GM19025 (cell line): Measurements from ENCODE around the gene NDUFA9.

Source experiments
- ATAC-seq: cut with Tn5 transposase; IDR thresholded peaks from one replicate; pipeline ENCODE4 v1.9.1; 2021; ENCODE audit warnings: mild to moderate bottlenecking, low read depth, moderate library complexity; ENCODE audit not compliant: unreplicated experiment

The NDUFA9 gene

DNA sequence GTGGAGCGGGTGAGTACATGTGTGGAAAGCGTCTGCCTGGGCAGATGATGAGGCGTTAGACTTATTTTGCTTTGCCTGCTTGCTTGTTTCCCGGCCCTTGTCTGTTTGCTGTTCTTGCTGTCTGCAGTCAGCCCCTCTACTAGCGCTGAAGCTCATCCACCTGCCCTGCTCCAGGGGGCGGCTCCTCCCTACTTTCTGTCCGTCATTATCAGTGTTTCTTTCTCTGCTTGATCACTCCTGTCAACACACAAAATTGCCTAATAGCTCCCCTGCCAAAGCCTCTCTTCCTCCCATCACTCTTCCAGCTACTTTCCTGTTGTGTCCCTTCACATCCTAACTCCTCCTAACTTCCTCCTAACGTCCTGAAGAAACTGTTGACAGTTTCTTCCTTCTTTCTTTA lies 36.4 kb downstream of the NDUFA9 start:
- ATAC-seq = no peak

DNA sequence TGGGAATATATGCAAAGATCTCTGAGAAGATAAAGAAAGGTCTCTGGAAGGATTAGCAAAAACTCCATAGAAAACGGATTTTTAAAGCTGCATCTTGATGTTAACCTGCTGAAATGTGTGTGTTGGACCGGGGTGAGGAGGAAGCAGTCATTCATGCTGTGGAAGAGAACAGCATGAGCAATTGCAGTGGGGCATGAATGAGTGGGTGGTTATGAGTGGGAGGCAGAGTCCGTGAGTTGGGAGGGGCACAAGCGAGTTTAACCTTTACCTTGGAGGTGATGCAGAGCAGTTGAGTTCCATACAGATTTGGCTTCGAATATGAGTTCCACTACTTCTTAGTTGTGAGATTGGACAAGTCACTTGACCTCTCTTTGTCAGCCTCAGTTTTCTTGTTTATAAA lies 41.8 kb downstream of the NDUFA9 start:
- ATAC-seq = no peak
